Stimulated activated CD4-positive, alpha-beta T cell treated with anti-CD3 and anti-CD28 coated beads, Interleukin-2, amount 100 ng/mL, for 24 hours (primary cell): ENCODE results near the gene FAM131C.
A peak's percentile ranks its signal among the peaks of the same experiment; 100 is the strongest.
"Not testable (repeated sequence)": the region's sequence is repeated elsewhere in the genome, so short reads cannot be mapped to it uniquely, and the experiment has no call there.

Experiments used
- DNase-seq, 2 donors: peaks; one replicate each; pipeline ENCODE4 v3.0.0-alpha.2; 2020

The FAM131C gene

GRCh38 chr1:16076031-16076864, 2.8 kb upstream of the FAM131C start:
- DNase-seq, result no peak

- no peak for DNase-seq
Measured at GRCh38 chr1:16075337-16076030, 2.0 kb upstream of the FAM131C start.

GRCh38 chr1:16074217-16074616, 766 bp upstream of the FAM131C start:
- no peak for DNase-seq

GRCh38 chr1:16072616-16073484, 601 bp downstream of the FAM131C start:
- peak in 1 of 2 donors; percentile 10 for DNase-seq

GRCh38 chr1:16072095-16072494, 1.4 kb downstream of the FAM131C start:
- no peak for DNase-seq

GRCh38 chr1:16071614-16072013, 1.8 kb downstream of the FAM131C start:
- no peak for DNase-seq

GRCh38 chr1:16070640-16071355, 2.7 kb downstream of the FAM131C start:
- no peak for DNase-seq

GRCh38 chr1:16068356-16069270, 4.8 kb downstream of the FAM131C start:
- no peak for DNase-seq

- DNase-seq, result no peak
Measured at GRCh38 chr1:16067933-16068332, 5.5 kb downstream of the FAM131C start.

GRCh38 chr1:16067127-16067768, 6.2 kb downstream of the FAM131C start:
- DNase-seq, result no peak

GRCh38 chr1:16066245-16066644, 7.2 kb downstream of the FAM131C start:
- no peak for DNase-seq

GRCh38 chr1:16065269-16065576, 8.2 kb downstream of the FAM131C start:
- DNase-seq, result no peak

- DNase-seq, result no peak
Measured at GRCh38 chr1:16064536-16065268, 8.7 kb downstream of the FAM131C start.

- DNase-seq, result no peak
Measured at GRCh38 chr1:16063921-16064320, 9.5 kb downstream of the FAM131C start.

- DNase-seq, result no peak
Measured at GRCh38 chr1:16063226-16063829, 10.1 kb downstream of the FAM131C start.

- not testable (repeated sequence) for DNase-seq
Measured at GRCh38 chr1:16062687-16063075, 10.8 kb downstream of the FAM131C start.

- not testable (repeated sequence) for DNase-seq
Measured at GRCh38 chr1:16061989-16062686, 11.3 kb downstream of the FAM131C start.

- DNase-seq, result no peak
Measured at GRCh38 chr1:16061266-16061665, 12.2 kb downstream of the FAM131C start.

- not testable (repeated sequence) for DNase-seq
Measured at GRCh38 chr1:16058394-16059120, 14.9 kb downstream of the FAM131C start.
